Activated CD4-positive, CD25-positive, alpha-beta regulatory T cell treated with anti-CD3 and anti-CD28 coated beads, Interleukin-2, amount 50 U/mL, for 24 hours (primary cell): ENCODE measurements around the gene GIT1.

Experiments
- ATAC-seq, 2 donors: fragments of 150-1000 bp; cut with Tn5 transposase; one replicate each; pipeline ENCODE4 v1.10.0; 2021; ENCODE audit warnings: mild to moderate bottlenecking in 1 of 2, moderate library complexity in 1 of 2

GIT1 gene

DNA sequence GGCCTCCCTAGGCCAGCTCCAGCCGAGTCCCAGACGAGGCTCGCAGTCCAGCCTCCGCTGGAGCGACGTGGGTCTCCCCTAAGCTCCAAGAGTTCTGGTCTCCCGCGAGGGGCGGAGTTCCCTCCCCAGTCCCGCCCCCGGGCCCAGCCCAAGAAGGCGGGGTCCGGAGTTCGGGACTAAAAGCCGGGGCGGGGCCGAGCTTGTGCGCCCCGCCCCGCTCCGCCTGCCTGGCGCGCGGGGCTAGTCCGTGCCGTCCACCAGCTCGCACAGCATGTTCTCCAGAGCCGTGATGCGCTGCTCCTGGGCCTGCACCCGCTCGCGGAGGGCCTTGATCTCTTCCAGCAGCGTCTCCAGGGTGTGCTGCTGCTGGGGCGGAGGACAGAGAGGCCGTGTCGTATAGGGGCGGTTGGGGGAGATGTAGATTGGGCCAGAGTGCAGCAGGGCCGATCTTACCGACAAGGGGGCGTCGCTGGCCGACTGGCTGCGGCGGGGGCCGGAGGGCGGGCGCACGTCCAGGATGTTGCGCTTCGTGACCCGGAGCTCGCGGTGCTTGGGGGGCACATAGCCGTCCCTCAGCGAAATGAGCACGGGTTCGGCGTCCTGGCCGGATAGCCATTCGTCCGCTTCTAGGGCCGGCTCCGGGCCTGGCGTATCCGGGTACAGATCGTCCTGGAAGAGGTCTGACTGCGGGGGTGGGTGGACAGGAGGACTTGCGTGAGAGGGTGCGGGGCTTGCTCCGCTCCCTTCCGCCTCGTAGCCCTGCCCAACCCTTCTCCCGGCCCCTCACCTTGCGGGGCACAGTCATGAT is 26.2 kb upstream of the GIT1 start:
- ATAC-seq = peak; percentile 52 to 64

GRCh38 chr17:29615048-29615385 is 25.6 kb upstream of the GIT1 start:
- peak in 1 of 2 donors; percentile 6 for ATAC-seq

GRCh38 chr17:29614349-29615047 is 25.1 kb upstream of the GIT1 start:
- no peak for ATAC-seq

DNA sequence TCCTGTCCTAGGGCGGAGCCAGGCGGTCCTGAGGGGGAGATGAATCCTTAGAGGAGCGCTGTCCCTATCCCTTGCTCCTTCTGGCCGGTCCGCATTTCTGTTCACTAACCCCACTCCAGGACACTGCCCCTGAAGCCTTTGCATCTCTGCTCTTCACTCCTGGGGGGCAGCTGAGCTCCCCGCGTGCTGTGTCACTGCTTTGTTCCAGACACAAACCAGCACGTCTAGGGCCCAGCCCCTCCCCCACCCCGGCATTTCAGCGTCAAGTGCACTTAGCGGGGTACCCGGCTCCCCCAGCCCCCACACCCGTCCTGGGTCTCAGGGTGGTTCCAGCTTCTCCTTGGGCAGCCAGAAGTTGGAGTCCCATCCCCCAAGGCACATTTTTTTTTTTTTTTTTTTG is 24.4 kb upstream of the GIT1 start:
- ATAC-seq = no peak

GRCh38 chr17:29613352-29613837 is 23.9 kb upstream of the GIT1 start:
- peak; percentile 42 to 54 for ATAC-seq

- ATAC-seq = no peak
Observed at GRCh38 chr17:29612404-29613280, 23.2 kb upstream of the GIT1 start.

DNA sequence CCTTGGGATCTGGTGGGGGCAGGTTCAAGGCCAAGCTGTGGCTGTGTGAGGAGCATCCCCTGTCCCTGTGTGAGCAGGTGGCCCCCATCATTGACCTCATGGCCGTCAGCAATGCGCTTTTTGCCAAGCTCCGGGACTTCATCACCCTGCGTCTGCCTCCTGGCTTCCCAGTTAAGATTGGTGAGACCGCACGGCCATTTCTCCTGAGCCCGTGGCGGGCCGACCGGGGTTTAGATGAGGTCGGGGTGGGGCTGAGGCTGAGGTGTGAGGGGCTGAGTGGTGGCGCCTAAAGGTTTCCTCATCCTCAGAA is 22.6 kb upstream of the GIT1 start:
- ATAC-seq = no peak

DNA sequence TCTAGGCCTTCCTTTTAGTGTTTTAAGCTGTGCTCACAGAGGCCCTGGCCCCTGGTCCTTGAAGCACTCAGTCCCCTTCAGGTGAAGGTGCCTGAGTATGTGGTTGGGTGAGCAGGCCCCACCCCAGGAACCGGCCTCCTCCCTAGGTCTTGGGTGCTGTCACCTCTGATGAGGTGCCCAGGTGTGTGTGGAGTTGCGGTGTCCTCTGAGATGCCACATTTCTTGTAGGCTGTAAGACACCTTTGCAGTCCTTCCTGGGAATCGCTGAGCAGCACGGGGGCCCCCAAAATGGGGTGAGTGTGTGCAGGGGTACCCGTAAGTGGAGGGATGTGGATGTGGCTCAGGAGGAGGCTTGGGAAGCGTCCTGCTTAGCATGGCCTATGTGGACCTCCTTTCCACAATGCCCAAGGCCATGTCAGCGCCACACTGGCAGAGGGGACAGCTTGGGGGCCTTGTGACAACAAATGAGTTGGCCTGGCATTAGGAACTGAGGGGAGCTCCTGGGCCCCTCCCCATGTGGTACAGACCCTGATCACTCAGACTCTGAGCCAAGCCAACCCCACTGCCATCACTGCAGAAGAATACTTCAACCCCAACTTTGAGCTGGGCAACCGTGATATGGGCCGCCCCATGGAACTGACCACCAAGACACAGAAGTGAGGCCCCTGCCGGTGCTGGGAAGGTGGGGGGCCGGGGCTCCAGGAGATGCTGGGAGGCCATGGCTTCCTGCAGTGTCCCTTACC is 22.1 kb upstream of the GIT1 start:
- ATAC-seq = no peak

DNA sequence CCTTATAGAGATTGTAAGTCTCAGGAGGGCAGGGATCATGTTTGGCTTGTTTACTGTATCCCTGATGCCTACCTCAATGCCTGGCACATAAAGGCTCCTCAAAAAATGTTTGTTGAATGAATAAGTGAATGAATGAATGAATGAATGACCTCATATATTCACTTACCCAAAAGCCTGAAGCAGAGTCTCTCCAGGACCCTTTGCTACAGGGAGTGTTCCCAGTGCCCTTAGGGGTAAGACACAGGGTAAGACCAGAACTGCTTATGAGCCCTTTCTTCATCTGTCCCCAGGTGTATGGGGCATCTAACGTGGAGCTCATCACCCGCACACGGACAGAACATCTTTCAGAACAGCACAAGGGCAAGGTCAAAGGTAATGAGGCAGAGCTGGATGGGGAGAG is 20.9 kb upstream of the GIT1 start:
- no peak for ATAC-seq

- no peak for ATAC-seq
Observed at GRCh38 chr17:29608986-29609385, 19.5 kb upstream of the GIT1 start.

- ATAC-seq = no peak
Observed at GRCh38 chr17:29607557-29608195, 18.2 kb upstream of the GIT1 start.

DNA sequence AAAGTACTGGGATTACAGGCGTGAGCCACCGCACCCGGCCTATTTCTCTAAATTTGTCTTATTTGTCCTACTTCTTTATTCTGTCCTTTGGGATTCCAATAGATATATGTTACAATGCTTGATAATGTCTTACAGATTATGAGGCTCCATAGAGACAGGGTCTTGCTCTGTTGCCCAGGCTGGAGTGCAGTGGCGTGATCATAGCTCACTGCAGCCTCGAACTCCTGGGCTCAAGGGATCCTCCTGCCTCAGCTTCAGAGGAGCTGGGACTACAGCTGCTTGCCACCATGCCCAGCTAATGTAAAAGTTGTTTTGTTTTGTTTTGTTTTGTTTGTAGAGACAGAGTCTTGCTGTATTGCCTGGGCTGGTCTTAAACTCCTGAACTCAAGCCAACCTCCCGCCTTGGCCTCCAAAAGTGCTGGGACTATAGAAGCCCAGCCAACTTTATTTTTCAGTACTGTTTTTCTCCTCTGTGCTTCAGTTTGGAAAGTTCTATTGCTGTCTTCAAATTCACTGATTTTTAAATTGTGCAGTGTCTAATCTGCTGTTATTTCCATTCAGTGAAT is 13.7 kb upstream of the GIT1 start:
- no peak for ATAC-seq

DNA sequence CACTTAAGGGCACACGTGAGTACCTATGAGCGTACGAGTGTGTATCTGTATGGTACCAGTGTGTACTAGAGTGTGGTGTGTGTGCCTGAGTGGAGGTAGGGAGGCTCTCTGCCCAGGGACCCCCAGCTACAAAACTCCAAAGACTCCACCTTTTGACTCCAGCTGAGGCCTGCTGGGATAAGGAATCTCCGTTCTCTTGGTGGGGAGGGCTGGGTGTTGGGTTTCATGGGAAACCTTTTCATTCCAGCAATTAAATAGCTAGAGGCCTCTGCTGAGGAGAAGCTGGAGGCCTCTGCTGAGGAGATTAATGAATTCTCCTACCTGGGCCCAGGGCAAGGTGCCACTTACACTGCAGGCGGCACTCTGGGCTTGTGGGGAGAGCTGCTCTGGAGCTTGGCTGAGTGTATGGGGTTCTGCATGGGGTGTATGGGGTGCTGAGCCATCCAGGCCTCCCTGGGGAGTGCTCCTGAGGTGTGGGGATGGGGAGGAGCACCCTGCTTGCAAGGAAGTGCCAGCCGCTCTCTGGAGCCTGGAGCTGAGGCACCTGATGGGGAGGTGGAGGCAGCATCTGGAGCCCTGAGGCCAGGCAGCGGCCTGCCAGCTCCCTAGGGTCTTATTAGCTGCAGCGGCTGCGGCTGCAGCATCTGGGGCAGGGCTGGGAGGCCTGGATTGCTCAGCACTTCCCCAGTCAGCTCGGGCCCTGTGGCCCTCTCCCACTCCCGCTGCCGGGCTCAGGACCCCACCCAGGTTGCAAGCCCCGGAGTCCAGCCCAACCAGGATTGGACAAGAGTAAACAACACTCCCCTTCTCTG is 8.1 kb upstream of the GIT1 start:
- ATAC-seq = no peak

DNA sequence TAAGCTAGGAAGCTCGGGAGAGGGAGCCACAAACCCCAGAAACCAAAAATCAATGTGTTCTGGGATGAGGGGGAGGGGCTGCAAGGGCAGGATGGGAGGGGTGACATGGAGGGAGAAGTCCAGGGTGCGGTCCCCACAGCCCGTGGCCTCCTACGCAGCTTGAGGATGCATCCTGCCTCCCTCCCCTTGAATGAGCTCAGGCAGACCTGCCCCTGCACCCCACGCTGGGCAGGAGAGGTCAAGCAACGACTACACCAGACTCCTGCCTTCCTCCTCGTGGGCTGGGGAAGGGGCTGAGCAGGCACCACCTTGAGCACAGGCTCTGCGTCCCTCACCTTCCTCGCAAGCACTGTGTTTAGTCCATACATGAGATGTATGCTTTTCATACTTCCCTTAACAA is 7.4 kb upstream of the GIT1 start:
- no peak for ATAC-seq

DNA sequence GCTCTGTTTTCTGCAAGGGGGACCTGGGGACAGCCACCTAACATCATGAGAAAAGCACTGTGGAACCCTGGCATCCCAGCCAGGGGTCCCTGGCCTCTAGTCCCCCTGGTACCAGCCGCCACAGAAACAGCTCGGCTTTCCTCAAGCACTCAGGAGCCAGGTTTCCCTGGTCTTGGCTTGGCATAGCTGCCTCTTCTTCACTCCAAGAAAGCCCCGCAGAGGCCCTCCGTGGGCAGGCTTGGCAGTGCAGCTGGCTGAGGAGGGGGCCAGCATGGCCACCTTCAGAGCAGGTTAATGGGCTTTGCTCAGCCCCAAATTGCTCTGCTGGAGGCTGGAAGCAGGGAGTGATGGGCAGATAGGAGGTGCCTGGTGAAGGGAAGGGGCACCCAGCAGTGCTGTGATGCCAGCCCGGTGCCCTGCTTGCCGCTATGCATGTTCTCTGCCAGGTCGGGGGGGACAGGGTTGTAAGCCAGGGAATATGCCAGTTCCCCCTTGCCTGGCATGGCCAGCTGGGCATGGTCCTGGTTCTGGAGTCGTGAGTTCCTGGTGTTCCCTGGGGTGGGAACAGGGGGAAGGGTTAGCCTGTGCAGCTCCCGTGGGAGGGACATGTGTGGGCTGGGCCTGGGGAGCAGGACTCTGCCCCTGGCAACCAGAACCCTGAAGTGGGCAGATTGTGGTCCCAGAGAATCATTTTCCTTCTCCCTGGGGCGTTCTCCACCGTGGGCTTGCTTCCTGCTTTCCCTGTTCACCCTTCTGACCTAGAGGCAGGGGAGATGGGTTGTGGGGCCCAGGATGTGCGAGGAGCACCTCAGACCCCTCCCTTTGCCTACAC is 6.7 kb upstream of the GIT1 start:
- no peak for ATAC-seq

- ATAC-seq = no peak
Observed at GRCh38 chr17:29595107-29595942, 5.9 kb upstream of the GIT1 start.

- ATAC-seq = no peak
Observed at GRCh38 chr17:29594519-29595090, 5.2 kb upstream of the GIT1 start.
